ENCODE data around the gene GPC6.

- TF ChIP-seq POLR2A (IDR thresholded peaks at IDR 0.05) (no peak), CTCF (IDR thresholded peaks at IDR 0.05) (no peak)
These were observed 313.3 kb downstream of the GPC6 start for GRCh38 chr13:93539914-93540313.

Measured in uterus (tissue), 2 donors.